Hepatocyte (in vitro differentiated cells): ENCODE data around the gene BLOC1S4. TPM values are rescaled to one million over a fixed set of nuclear protein-coding genes. Genes with fewer than 3 reads are reported as not detected.

Experiments
- DNase-seq: peaks from one replicate; pipeline ENCODE4 v3.0.0-alpha.2; 2016; ENCODE audit warnings: low spot score
- H2AFZ ChIP-seq: fragments of 200-600 bp; sonication (generic); 2 replicates; pipeline ENCODE4 v1.6.0; 2016; ENCODE audit warnings: antibody characterized with exemption, mild to moderate bottlenecking
- H3K27ac ChIP-seq: fragments of 200-600 bp; sonication (generic); 2 replicates; pipeline ENCODE4 v1.5.1; 2016; ENCODE audit warnings: mild to moderate bottlenecking
- H3K27me3 ChIP-seq: fragments of 200-600 bp; sonication (generic); 2 replicates; pipeline ENCODE4 v1.6.1; 2016
- H3K36me3 ChIP-seq: fragments of 200-600 bp; sonication (generic); replicated peaks from 2 replicates; pipeline ENCODE4 v1.5.1; 2016; ENCODE audit warnings: low read depth; ENCODE audit not compliant: insufficient read depth
- H3K4me1 ChIP-seq: fragments of 200-600 bp; sonication (generic); 2 replicates; pipeline ENCODE4 v1.5.1; 2016; ENCODE audit warnings: mild to moderate bottlenecking, moderate library complexity; ENCODE audit not compliant: insufficient read depth
- H3K4me2 ChIP-seq: fragments of 200-600 bp; sonication (generic); 2 replicates; pipeline ENCODE4 v1.6.0; 2016
- H3K4me3 ChIP-seq: fragments of 200-600 bp; sonication (generic); 2 replicates; pipeline ENCODE4 v1.5.1; 2016; ENCODE audit warnings: mild to moderate bottlenecking
- H3K79me2 ChIP-seq: fragments of 200-600 bp; sonication (generic); 2 replicates; pipeline ENCODE4 v1.6.0; 2017; ENCODE audit warnings: mild to moderate bottlenecking
- H3K9me2 ChIP-seq: fragments of 200-600 bp; sonication (generic); replicated peaks from 2 replicates; pipeline ENCODE4 v1.6.0; 2017; ENCODE audit warnings: mild to moderate bottlenecking; ENCODE audit not compliant: insufficient read depth
- H3K9me3 ChIP-seq: fragments of 200-600 bp; sonication (generic); 2 replicates; pipeline ENCODE4 v1.5.1; 2016; ENCODE audit warnings: low read depth, mild to moderate bottlenecking
- H4K20me1 ChIP-seq: fragments of 200-600 bp; sonication (generic); 2 replicates; pipeline ENCODE4 v1.6.0; 2016; ENCODE audit warnings: mild to moderate bottlenecking; ENCODE audit not compliant: insufficient read depth, poor library complexity, severe bottlenecking
- CTCF ChIP-seq: fragments of 200-600 bp; sonication (generic); IDR thresholded peaks from 2 replicates; pipeline ENCODE4 v1.5.1; 2016; ENCODE audit warnings: antibody characterized with exemption, mild to moderate bottlenecking; ENCODE audit not compliant: poor library complexity
- EZH2 ChIP-seq: fragments of 200-600 bp; sonication (generic); IDR thresholded peaks from 2 replicates; pipeline ENCODE4 v1.6.1; 2016; ENCODE audit warnings: antibody characterized with exemption, mild to moderate bottlenecking, borderline replicate concordance
- EZH2phosphoT487 ChIP-seq: fragments of 200-600 bp; sonication (generic); IDR thresholded peaks from one replicate; pipeline ENCODE4 v1.6.1; 2018; ENCODE audit warnings: antibody characterized with exemption, mild to moderate bottlenecking, low read depth, moderate library complexity; ENCODE audit not compliant: unreplicated experiment, severe bottlenecking
- WGBS: methylation state at CpG from one replicate; pipeline ENCODE4 v1.1.6; 2016; ENCODE audit warnings: low lambda C conversion rate; ENCODE audit errors: missing lambda C conversion rate; 5-methylcytosine and 5-hydroxymethylcytosine counted together
- polyA plus RNA-seq: library from polyadenylated mRNA; unstranded; fragments of >200 nt; fragmentation: Nextera tagmentation; extraction: Ambion mirVana; gene quantifications from 2 replicates; pipeline ENCODE4 v1.2.1, GENCODE V29; 2016
- total RNA-seq: library from RNA; depleted of rRNA; stranded (reverse); fragments of >200 nt; gene quantifications from 2 replicates; pipeline ENCODE4 v1.2.3, GENCODE V29; 2014

Gene BLOC1S4
- total and polyA plus RNA-seq, 2 experiments from 2014 or later, result 33.3 to 60.0 TPM

DNA sequence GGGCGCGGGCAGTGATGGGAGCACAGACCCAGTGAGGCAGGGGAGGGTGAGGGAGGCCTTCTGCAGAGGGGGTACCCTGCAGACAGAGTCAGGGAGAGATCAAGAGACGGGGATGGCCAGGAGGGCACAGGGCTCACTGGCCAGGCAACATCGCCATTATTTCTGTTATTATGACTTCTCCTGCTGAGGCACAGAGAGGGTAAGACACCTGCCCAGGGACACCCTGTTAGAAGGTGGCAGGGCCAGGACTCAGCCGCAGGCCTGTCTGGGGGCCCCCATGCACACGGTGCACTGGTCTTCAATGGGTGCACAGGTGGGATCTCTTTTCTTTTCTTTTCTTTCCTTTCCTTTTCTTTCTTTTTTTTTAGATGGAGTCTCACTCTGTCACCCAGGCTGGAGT lies 15.8 kb downstream of the BLOC1S4 start:
- no peaks in the 10 kb centered on the region for H3K9me3 ChIP-seq
- no peaks in the 10 kb centered on the region for H3K27me3 ChIP-seq
- DNase-seq, result no peak
- TF ChIP-seq EZH2phosphoT487 (no peak), CTCF (no peak), EZH2 (no peak)
- peaks cover 8% of the 10 kb centered on the region for H3K4me1 ChIP-seq
- no peaks in the 10 kb centered on the region for H3K79me2 ChIP-seq
- no peak overlapping the region for H2AFZ ChIP-seq
- H4K20me1 ChIP-seq, result no peaks in the 10 kb centered on the region
- H3K27ac ChIP-seq, result no peak overlapping the region
- H3K4me2 ChIP-seq, result no peak overlapping the region
- 89% methylated on average over 6 of the region's 6 CpGs for WGBS
- H3K9me2 ChIP-seq, result no peaks in the 10 kb centered on the region
- no peak overlapping the region for H3K4me3 ChIP-seq
- no peaks in the 10 kb centered on the region for H3K36me3 ChIP-seq

DNA sequence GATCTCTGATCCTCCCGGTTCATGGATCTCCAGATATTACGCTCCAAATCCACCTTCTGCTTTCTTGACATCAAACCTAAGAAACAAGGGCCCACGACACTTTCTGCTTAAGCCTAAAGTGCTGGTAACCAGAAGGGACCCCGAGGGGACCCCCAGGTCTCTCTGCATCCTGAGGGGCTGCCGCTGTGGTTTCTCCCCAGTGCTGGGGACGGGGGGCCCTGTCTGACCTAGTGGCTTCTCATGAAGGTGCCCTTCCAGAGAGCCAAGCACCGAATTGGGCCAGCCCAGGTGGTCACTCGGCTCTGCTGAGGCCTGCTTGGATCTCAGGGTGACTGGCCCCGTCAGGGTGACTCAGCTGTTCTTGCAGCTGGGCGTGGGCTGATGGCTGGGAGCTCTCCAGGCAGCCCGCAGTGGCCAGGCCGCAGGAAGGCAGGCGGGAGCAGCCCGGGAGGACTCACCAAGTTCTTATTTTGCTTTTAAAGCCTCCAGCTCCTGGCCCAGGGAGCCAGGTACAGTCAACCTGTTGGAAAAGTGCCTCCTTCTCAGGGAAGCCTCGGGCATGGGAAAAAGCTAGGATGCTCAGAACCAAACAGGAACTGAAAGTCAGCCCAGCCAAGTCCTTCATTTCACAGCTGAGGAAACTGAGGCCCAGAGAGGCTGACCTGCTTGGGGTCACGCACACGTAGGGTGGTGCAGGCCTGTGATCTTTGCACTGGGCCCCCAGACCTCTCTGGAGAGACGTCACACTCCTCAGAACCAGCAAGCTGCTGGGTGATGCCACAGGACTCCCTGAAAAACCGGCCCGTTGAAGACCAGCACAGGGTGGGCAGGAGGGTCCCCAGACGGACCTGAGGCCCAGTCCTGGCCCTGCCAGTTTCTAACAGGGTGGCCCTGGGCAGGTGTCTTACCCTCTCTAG lies 16.7 kb downstream of the BLOC1S4 start:
- H3K4me3 ChIP-seq, result no peak overlapping the region
- no peaks in the 10 kb centered on the region for H3K9me3 ChIP-seq
- H3K9me2 ChIP-seq, result no peaks in the 10 kb centered on the region
- DNase-seq, result peak; percentile 84
- no peak overlapping the region for H2AFZ ChIP-seq
- H3K36me3 ChIP-seq, result no peaks in the 10 kb centered on the region
- no peaks in the 10 kb centered on the region for H3K79me2 ChIP-seq
- 71% methylated on average over 21 of the region's 21 CpGs for WGBS
- H3K4me2 ChIP-seq, result peak overlapping the region; percentile 0
- no peaks in the 10 kb centered on the region for H3K27me3 ChIP-seq
- H4K20me1 ChIP-seq, result no peaks in the 10 kb centered on the region
- TF ChIP-seq CTCF (no peak), EZH2 (no peak), EZH2phosphoT487 (no peak)
- peaks cover 8% of the 10 kb centered on the region for H3K4me1 ChIP-seq
- peak overlapping the region; percentile 76 for H3K27ac ChIP-seq

DNA sequence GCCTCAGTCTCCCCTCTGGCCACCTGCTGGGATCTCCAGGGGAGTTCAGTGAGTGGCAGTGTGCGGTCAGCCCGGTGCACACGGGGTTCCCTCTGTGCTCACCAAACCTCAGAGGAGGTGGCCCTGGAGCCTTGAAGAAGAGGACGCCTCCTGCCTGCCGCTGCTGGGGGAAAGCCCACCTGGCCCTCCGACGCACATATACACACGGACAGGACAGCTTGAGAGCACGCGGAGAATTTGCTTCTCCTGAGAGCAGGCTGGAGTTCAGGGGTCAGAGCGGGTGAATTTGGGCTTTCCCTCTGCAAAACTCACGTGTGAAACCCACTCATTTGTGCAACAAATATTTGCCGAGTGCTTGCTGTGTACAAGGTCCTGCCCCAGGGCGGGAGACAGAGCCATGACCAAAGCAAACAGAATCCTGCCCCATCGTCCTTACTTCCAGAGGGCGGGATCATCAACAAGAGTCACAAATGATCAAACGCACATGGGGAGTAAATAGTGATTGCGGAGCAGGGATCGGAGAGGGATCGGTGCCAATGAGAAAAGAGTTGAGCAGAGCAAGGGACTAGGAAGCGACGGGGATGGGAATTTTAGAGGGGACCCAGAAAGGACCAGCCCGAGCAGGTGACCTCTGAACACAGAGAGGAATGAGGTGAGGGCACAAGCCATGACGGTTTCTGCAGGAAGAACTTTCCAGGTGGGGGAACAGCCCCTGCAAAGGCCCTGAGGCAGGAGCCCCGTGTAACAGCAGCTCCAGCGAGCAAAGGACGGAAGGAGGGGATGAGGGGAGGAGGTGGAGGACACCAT lies 17.6 kb downstream of the BLOC1S4 start:
- H3K4me1 ChIP-seq, result peaks cover 8% of the 10 kb centered on the region
- H3K4me2 ChIP-seq, result peak overlapping the region; percentile 0
- H2AFZ ChIP-seq, result no peak overlapping the region
- TF ChIP-seq EZH2phosphoT487, result no peak
- no peak for TF ChIP-seq EZH2
- no peak for TF ChIP-seq CTCF
- H3K9me3 ChIP-seq, result no peaks in the 10 kb centered on the region
- no peaks in the 10 kb centered on the region for H3K36me3 ChIP-seq
- H3K27me3 ChIP-seq, result no peaks in the 10 kb centered on the region
- peak; percentile 61 for DNase-seq
- H4K20me1 ChIP-seq, result no peaks in the 10 kb centered on the region
- H3K79me2 ChIP-seq, result no peaks in the 10 kb centered on the region
- H3K4me3 ChIP-seq, result no peak overlapping the region
- no peaks in the 10 kb centered on the region for H3K9me2 ChIP-seq
- peak overlapping the region; percentile 69 for H3K27ac ChIP-seq
- WGBS, result 75% methylated on average over 27 of the region's 27 CpGs
